Endodermal cell (in vitro differentiated cells): ENCODE results near the gene PECR. TPM values are rescaled to one million over a fixed set of nuclear protein-coding genes. Genes with fewer than 3 reads are reported as not detected.

ENCODE experiments used
- DNase-seq: peaks from one replicate; pipeline ENCODE4 v3.0.0-alpha.2; 2017
- H3K27ac ChIP-seq: 2 replicates; pipeline ENCODE4 v1.5.1; 2013; ENCODE audit warnings: mild to moderate bottlenecking, low read depth, low read length, moderate library complexity
- H3K27me3 ChIP-seq: 2 replicates; pipeline ENCODE4 v1.6.1; 2013; ENCODE audit warnings: mild to moderate bottlenecking, low read length, moderate library complexity; ENCODE audit not compliant: insufficient read depth, control insufficient read depth, poor library complexity, severe bottlenecking
- H3K36me3 ChIP-seq: 2 replicates; pipeline ENCODE4 v1.7.0; 2013; ENCODE audit warnings: mild to moderate bottlenecking, low read length, moderate library complexity; ENCODE audit not compliant: control insufficient read depth, insufficient read depth
- H3K4me1 ChIP-seq: one replicate; pipeline ENCODE4 v1.7.0; 2013; ENCODE audit warnings: low read length; ENCODE audit not compliant: control insufficient read depth, insufficient read depth
- H3K4me3 ChIP-seq: 2 replicates; pipeline ENCODE4 v1.5.1; 2013; ENCODE audit warnings: mild to moderate bottlenecking, low read length, moderate library complexity
- H3K9ac ChIP-seq: 2 replicates; pipeline ENCODE4 v1.6.1; 2013; ENCODE audit warnings: mild to moderate bottlenecking, low read length, moderate library complexity; ENCODE audit not compliant: poor library complexity, severe bottlenecking; ENCODE audit errors: extremely low read depth
- H3K9me3 ChIP-seq: 2 replicates; pipeline ENCODE4 v1.6.1; 2013; ENCODE audit warnings: mild to moderate bottlenecking, low read length, moderate library complexity; ENCODE audit not compliant: control insufficient read depth
- H3K27ac Mint-ChIP-seq: 2 replicates; pipeline ENCODE4 v1.8.0; 2020; ENCODE audit warnings: mixed read lengths
- H3K27me3 Mint-ChIP-seq: 2 replicates; pipeline ENCODE4 v1.8.0; 2021; ENCODE audit warnings: mild to moderate bottlenecking, mixed read lengths; ENCODE audit not compliant: insufficient read depth
- H3K36me3 Mint-ChIP-seq: 2 replicates; pipeline ENCODE4 v1.8.0; 2020; ENCODE audit warnings: low read depth, mixed read lengths
- H3K4me1 Mint-ChIP-seq: 2 replicates; pipeline ENCODE4 v1.8.0; 2020; ENCODE audit warnings: mixed read lengths
- H3K4me3 Mint-ChIP-seq: 2 replicates; pipeline ENCODE4 v1.8.0; 2020; ENCODE audit warnings: mild to moderate bottlenecking, moderate library complexity, mixed read lengths
- H3K9me3 Mint-ChIP-seq: 2 replicates; pipeline ENCODE4 v1.8.0; 2020; ENCODE audit warnings: mild to moderate bottlenecking, mixed read lengths
- CTCF ChIP-seq: fragments of 200-600 bp; sonication (generic); conservative IDR thresholded peaks from 2 replicates; pipeline ENCODE4 v1.5.0; 2021; ENCODE audit warnings: antibody characterized with exemption, mild to moderate bottlenecking
- WGBS, 2 experiments: methylation state at CpG; one replicate each; pipeline versions ENCODE4 v1.1.5 to v1.1.7; 2013; ENCODE audit warnings: missing lambda C conversion rate in 2 of 2, mixed read lengths in 1 of 2; ENCODE audit not compliant: insufficient coverage in 1 of 2, insufficient read length in 1 of 2; 5-methylcytosine and 5-hydroxymethylcytosine counted together
- total RNA-seq, 2 donors: library from RNA; stranded (reverse); fragmentation: NEBNext Ultra II Directional in 1 of 2; extraction: Animal tissue kit (Norgen Biotek cat#: 25700) in 1 of 2; gene quantifications; 2 replicates in 1 of 2; 3 replicates in 1 of 2; pipeline ENCODE4 v1.2.1, GENCODE V29; 2021

The PECR gene
- total RNA-seq, 2 donors from 2014 or later, result 12.5 to 17.0 TPM

- Histone ChIP-seq H3K9ac (peak overlapping the region; percentile 79), H3K4me1 (peaks cover 9% of the 10 kb centered on the region), H3K36me3 (peaks cover 43% of the 10 kb centered on the region), H3K9me3 (no peaks in the 10 kb centered on the region), H3K27me3 (no peaks in the 10 kb centered on the region), H3K27ac (peak overlapping the region; percentile 78), H3K4me3 (peak overlapping the region; percentile 89)
- Mint-ChIP-seq H3K27ac (peak overlapping the region; percentile 99), H3K36me3 (peaks cover 41% of the 10 kb centered on the region), H3K27me3 (no peaks in the 10 kb centered on the region), H3K4me3 (peak overlapping the region; percentile 99), H3K9me3 (no peaks in the 10 kb centered on the region), H3K4me1 (peaks cover 50% of the 10 kb centered on the region)
- 13% methylated on average over 3 to 10 of the region's 10 CpGs for WGBS, 2 experiments
- DNase-seq, result peak; percentile 39
- peak; percentile 80 for TF ChIP-seq CTCF
These were observed 28.5 kb upstream of the PECR start for GRCh38 chr2:216109962-216110614.

GRCh38 chr2:216108967-216109921 lies 27.6 kb upstream of the PECR start, which contains the start of gene XRCC5:
Gene XRCC5 (plus strand): TSS chr2:216109348. CDS start chr2:216109437, 89 bp downstream.
- peak; percentile 99 for DNase-seq
- Histone ChIP-seq H3K9ac (peak within 1 kb of the TSS; percentile 79), H3K27ac (peak within 1 kb of the TSS; percentile 78), H3K4me1 (peaks cover 9% of the 10 kb centered on the region), H3K4me3 (peak within 1 kb of the TSS; percentile 89), H3K9me3 (no peaks in the 10 kb centered on the region), H3K27me3 (no peaks in the 10 kb centered on the region), H3K36me3 (peaks cover 39% of the 10 kb centered on the region)
- H3K4me3 Mint-ChIP-seq, result peak within 1 kb of the TSS; percentile 99
- H3K27ac Mint-ChIP-seq, result peak within 1 kb of the TSS; percentile 99
- peaks cover 36% of the 10 kb centered on the region for H3K36me3 Mint-ChIP-seq
- no peak for TF ChIP-seq CTCF
- WGBS, 2 experiments, result 0 to 1% methylated on average over 25 to 57 of the region's 57 CpGs
- peaks cover 44% of the 10 kb centered on the region for H3K4me1 Mint-ChIP-seq
- H3K9me3 Mint-ChIP-seq, result no peaks in the 10 kb centered on the region
- no peaks in the 10 kb centered on the region for H3K27me3 Mint-ChIP-seq

GRCh38 chr2:216108310-216108966 lies 26.8 kb upstream of the PECR start:
- H3K27ac Mint-ChIP-seq, result peak overlapping the region; percentile 99
- no peaks in the 10 kb centered on the region for H3K27me3 Mint-ChIP-seq
- no peak for TF ChIP-seq CTCF

More at GRCh38 chr2:216108310-216108966, 26.8 kb upstream of the PECR start:
- peaks cover 9% of the 10 kb centered on the region for H3K4me1 ChIP-seq
- no peaks in the 10 kb centered on the region for H3K9me3 Mint-ChIP-seq
- DNase-seq, result peak; percentile 61
- H3K4me3 ChIP-seq, result peak overlapping the region; percentile 89
- no peaks in the 10 kb centered on the region for H3K9me3 ChIP-seq
- H3K4me3 Mint-ChIP-seq, result peak overlapping the region; percentile 99
- peak overlapping the region; percentile 56 for H3K9ac ChIP-seq
- H3K36me3 ChIP-seq, result peaks cover 30% of the 10 kb centered on the region
- H3K4me1 Mint-ChIP-seq, result peaks cover 41% of the 10 kb centered on the region
- H3K27ac ChIP-seq, result peak overlapping the region; percentile 71
- H3K36me3 Mint-ChIP-seq, result peaks cover 32% of the 10 kb centered on the region
- 44 to 47% methylated on average over 4 to 6 of the region's 6 CpGs for WGBS, 2 experiments
- H3K27me3 ChIP-seq, result no peaks in the 10 kb centered on the region
